Measurements from ENCODE around the gene UBE3A. TPM values are rescaled to one million over a fixed set of nuclear protein-coding genes. Genes with fewer than 3 reads are reported as not detected.

UBE3A gene
- total RNA-seq, 1 experiment from 2014 or later: 102 TPM

DNA sequence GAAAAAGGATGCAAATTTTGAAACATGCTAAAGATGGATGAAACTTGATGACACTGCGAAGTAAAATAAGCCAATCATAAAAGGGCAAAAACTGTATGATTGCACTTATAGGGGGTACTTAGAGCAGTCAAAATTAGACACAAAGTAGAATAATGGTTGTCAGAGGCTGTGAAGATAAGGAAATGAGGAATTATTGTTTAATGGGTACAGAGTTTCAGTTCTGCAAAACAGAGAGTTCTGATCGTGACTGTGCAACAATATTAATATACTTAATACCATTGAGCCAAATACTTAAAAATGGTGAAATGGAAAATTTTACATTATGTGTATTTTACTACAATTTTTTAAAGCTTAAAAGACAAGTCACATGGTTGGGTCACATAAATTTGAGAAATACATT is 35.1 kb downstream of the UBE3A start:
- Histone ChIP-seq H3K36me3 (ENCODE audit: control insufficient read depth, insufficient read depth, low read length) (no peaks in the 10 kb centered on the region), H3K27me3 (ENCODE audit: control insufficient read depth, insufficient read depth, low read length) (no peaks in the 10 kb centered on the region), H3K4me3 (ENCODE audit: low read depth in 2 of 2, low read length in 2 of 2) (no peak overlapping the region), H3K9me3 (ENCODE audit: control insufficient read depth, insufficient read depth, low read depth, low read length) (no peaks in the 10 kb centered on the region), H3K27ac (ENCODE audit: low read length) (no peak overlapping the region), H3K4me1 (ENCODE audit: control insufficient read depth, insufficient read depth, low read length) (peaks cover 2% of the 10 kb centered on the region; the same call in 1 of the 2 replicates)
- in situ Hi-C loops (cut with HindIII; ENCODE audit: low pct_unique_long_range_greater_than_20kb, low sequenced_read_pairs) (no loop called here), intact Hi-C loops (cut with micrococcal nuclease; ENCODE audit: unreplicated experiment) (loop anchor here (10.0 kb wide), 1 partner anchor 61 kb away; no protein-coding TSS in a partner anchor)
- ATAC-seq (no peak), DNase-seq (ENCODE audit: low read depth, low spot score) (no peak)
- no TSS peak for BruUV-seq (replicated peaks)
- POLR2A ChIA-PET: no interaction called here
- no peak for TF ChIP-seq SIN3A (IDR thresholded peaks at IDR 0.05; ENCODE audit: borderline replicate concordance, insufficient read depth, low read depth, low read length)
- no peak for TF ChIP-seq TCF7L2 (IDR thresholded peaks at IDR 0.05; ENCODE audit: low read depth, low read length)
- TF ChIP-seq, protein P1, sequence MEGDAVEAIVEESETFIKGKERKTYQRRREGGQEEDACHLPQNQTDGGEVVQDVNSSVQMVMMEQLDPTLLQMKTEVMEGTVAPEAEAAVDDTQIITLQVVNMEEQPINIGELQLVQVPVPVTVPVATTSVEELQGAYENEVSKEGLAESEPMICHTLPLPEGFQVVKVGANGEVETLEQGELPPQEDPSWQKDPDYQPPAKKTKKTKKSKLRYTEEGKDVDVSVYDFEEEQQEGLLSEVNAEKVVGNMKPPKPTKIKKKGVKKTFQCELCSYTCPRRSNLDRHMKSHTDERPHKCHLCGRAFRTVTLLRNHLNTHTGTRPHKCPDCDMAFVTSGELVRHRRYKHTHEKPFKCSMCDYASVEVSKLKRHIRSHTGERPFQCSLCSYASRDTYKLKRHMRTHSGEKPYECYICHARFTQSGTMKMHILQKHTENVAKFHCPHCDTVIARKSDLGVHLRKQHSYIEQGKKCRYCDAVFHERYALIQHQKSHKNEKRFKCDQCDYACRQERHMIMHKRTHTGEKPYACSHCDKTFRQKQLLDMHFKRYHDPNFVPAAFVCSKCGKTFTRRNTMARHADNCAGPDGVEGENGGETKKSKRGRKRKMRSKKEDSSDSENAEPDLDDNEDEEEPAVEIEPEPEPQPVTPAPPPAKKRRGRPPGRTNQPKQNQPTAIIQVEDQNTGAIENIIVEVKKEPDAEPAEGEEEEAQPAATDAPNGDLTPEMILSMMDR (IDR thresholded peaks at IDR 0.05): no peak
- TF ChIP-seq, protein P2, sequence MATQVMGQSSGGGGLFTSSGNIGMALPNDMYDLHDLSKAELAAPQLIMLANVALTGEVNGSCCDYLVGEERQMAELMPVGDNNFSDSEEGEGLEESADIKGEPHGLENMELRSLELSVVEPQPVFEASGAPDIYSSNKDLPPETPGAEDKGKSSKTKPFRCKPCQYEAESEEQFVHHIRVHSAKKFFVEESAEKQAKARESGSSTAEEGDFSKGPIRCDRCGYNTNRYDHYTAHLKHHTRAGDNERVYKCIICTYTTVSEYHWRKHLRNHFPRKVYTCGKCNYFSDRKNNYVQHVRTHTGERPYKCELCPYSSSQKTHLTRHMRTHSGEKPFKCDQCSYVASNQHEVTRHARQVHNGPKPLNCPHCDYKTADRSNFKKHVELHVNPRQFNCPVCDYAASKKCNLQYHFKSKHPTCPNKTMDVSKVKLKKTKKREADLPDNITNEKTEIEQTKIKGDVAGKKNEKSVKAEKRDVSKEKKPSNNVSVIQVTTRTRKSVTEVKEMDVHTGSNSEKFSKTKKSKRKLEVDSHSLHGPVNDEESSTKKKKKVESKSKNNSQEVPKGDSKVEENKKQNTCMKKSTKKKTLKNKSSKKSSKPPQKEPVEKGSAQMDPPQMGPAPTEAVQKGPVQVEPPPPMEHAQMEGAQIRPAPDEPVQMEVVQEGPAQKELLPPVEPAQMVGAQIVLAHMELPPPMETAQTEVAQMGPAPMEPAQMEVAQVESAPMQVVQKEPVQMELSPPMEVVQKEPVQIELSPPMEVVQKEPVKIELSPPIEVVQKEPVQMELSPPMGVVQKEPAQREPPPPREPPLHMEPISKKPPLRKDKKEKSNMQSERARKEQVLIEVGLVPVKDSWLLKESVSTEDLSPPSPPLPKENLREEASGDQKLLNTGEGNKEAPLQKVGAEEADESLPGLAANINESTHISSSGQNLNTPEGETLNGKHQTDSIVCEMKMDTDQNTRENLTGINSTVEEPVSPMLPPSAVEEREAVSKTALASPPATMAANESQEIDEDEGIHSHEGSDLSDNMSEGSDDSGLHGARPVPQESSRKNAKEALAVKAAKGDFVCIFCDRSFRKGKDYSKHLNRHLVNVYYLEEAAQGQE (IDR thresholded peaks at IDR 0.05; ENCODE audit: insufficient read depth in 1 of 2, low read depth in 2 of 2, low read length in 1 of 2): no peak
- no peak for TF ChIP-seq POLR2AphosphoS5 (IDR thresholded peaks at IDR 0.05; ENCODE audit: low read depth, low read length)
- CTCF ChIA-PET: no interaction called here

DNA sequence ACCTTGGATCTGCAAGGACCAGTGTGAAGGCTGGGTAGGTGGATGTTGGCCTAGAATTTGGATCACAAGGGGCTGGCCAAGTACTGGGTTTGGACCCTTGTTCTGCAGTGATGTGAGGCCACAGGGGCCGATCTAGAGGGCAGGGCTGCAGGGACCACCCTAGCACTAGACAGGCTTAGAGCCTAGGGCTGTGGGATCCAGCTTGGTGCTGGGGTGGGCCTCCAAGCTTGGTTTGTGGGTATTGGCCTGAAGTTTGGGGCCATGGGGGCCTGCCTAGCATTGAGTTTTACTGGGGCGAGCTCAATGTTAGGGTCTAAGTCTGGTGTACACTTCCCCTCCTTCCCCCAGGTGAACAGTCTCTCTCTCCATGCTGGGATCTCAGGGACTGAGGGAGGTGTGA is 36.5 kb downstream of the UBE3A start:
- H3K9me3 ChIP-seq (ENCODE audit: control insufficient read depth, insufficient read depth, low read depth, low read length): no peaks in the 10 kb centered on the region
- intact Hi-C loops (cut with micrococcal nuclease; ENCODE audit: unreplicated experiment) (loop anchor here (10.0 kb wide), 1 partner anchor 62 kb away; no protein-coding TSS in a partner anchor), in situ Hi-C loops (cut with HindIII; ENCODE audit: low pct_unique_long_range_greater_than_20kb, low sequenced_read_pairs) (no loop called here)
- ATAC-seq (no peak), DNase-seq (ENCODE audit: low read depth, low spot score) (no peak)
- no peak overlapping the region for H3K27ac ChIP-seq (ENCODE audit: low read length)
- CTCF ChIA-PET: no interaction called here
- no peak overlapping the region for H3K4me3 ChIP-seq (ENCODE audit: low read depth in 2 of 2, low read length in 2 of 2)
- POLR2A ChIA-PET: no interaction called here
- BruUV-seq (replicated peaks): no TSS peak
- no peaks in the 10 kb centered on the region for H3K4me1 ChIP-seq (ENCODE audit: control insufficient read depth, insufficient read depth, low read length)
- no peaks in the 10 kb centered on the region for H3K36me3 ChIP-seq (ENCODE audit: control insufficient read depth, insufficient read depth, low read length)
- TF ChIP-seq SIN3A (IDR thresholded peaks at IDR 0.05; ENCODE audit: borderline replicate concordance, insufficient read depth, low read depth, low read length) (no peak), TCF7L2 (IDR thresholded peaks at IDR 0.05; ENCODE audit: low read depth, low read length) (no peak), POLR2AphosphoS5 (IDR thresholded peaks at IDR 0.05; ENCODE audit: low read depth, low read length) (no peak)
- TF ChIP-seq, protein P1 (IDR thresholded peaks at IDR 0.05): no peak
- TF ChIP-seq, protein P2 (IDR thresholded peaks at IDR 0.05; ENCODE audit: insufficient read depth in 1 of 2, low read depth in 2 of 2, low read length in 1 of 2): no peak
- no peaks in the 10 kb centered on the region for H3K27me3 ChIP-seq (ENCODE audit: control insufficient read depth, insufficient read depth, low read length)

All from Panc1 (cell line).